Activated naive CD4-positive, alpha-beta T cell treated with anti-CD3 and anti-CD28 coated beads, Interleukin-2, amount 10 ng/mL, durations not matched to agents 7 days and 5 days (primary cell): ENCODE measurements around the gene FFAR3.
"Not testable (repeated sequence)": the region's sequence is repeated elsewhere in the genome, so short reads cannot be mapped to it uniquely, and the experiment has no call there.

Source experiments
- CTCF ChIA-PET: fragments of 350-600 bp; sonication (Branson Sonifier 250); formaldehyde crosslinking; loops from one replicate; lab custom pipeline; 2021; ENCODE audit warnings: antibody characterized with exemption; lab: Charles Lee
- DNase-seq: peaks from one replicate; pipeline ENCODE4 v3.0.0-alpha.2; 2020
- H3K27ac Mint-ChIP-seq: one replicate; pipeline ENCODE4 v1.8.0; 2021; ENCODE audit warnings: mild to moderate bottlenecking, moderate library complexity, mixed read lengths
- H3K27me3 Mint-ChIP-seq: one replicate; pipeline ENCODE4 v1.8.0; 2021; ENCODE audit warnings: mild to moderate bottlenecking, mixed read lengths
- H3K36me3 Mint-ChIP-seq: one replicate; pipeline ENCODE4 v1.8.0; 2021; ENCODE audit warnings: mixed read lengths
- H3K4me1 Mint-ChIP-seq: one replicate; pipeline ENCODE4 v1.8.0; 2021; ENCODE audit warnings: mixed read lengths
- H3K4me3 Mint-ChIP-seq: one replicate; pipeline ENCODE4 v1.8.0; 2021; ENCODE audit warnings: mild to moderate bottlenecking, moderate library complexity, mixed read lengths
- H3K9me3 Mint-ChIP-seq: one replicate; pipeline ENCODE4 v1.8.0; 2021; ENCODE audit warnings: mixed read lengths

Gene FFAR3

DNA sequence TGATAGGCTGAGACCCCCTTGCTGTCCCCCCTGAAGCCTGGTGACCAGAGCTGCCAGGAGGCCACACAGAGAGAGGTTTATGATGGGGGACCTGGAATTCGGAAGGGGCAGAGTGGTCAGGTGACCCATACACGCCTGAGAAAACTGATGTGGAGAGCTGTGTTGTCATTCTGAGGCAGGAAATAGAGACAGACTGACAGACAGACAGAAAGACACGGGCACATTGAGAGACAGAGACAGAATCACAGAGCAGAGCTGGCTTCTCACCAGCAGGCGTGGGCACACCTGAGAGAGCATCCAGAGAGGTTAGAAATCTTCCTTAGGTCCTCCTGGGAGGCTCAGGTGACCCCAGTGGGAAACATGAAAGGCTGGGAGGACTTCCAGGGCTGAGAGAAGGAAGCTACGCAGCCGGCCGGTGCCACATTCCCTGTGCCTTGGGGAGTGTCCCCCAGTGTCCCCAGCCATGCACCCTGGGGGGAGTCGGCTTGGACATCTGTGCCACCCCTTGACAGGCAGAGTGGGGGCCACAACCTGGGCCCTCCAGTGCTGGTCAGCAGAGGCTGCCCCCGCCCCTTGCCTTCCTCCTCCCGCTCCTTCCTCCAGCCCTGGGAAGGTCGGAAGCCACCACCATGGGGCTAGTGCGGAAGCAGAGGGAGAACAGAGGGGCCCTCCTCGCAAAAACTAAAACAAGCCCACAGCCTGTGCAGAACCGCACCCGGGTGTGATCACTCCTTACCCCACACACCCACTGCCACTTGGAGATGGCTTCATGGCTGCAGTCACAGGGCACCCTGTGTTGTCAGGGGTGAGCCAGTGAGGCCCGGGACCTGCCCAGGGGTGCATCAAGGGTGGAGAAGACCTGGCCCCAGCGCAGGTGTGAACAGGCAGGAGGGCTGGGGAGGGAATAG is 8.4 kb upstream of the FFAR3 start:
- DNase-seq, result peak; percentile 15
- Mint-ChIP-seq H3K27me3 (peaks cover 78% of the 10 kb centered on the region), H3K4me1 (peaks cover 38% of the 10 kb centered on the region), H3K4me3 (no peak overlapping the region), H3K9me3 (no peaks in the 10 kb centered on the region), H3K36me3 (no peaks in the 10 kb centered on the region), H3K27ac (no peak overlapping the region)
- CTCF ChIA-PET, result interaction anchor here (1.1 to 1.8 kb wide), 3 partner anchors 118 to 145 kb away, joined by 3 to 9 read pairs (median 6); no protein-coding TSS in a partner anchor

- Mint-ChIP-seq H3K27me3 (peaks cover 76% of the 10 kb centered on the region), H3K36me3 (no peaks in the 10 kb centered on the region), H3K4me1 (peaks cover 38% of the 10 kb centered on the region), H3K27ac (no peak overlapping the region), H3K9me3 (no peaks in the 10 kb centered on the region), H3K4me3 (no peak overlapping the region)
- DNase-seq, result no peak
- CTCF ChIA-PET, result interaction anchor here (1.1 to 1.8 kb wide), 2 partner anchors 118 to 145 kb away, joined by 3 to 9 read pairs; no protein-coding TSS in a partner anchor
These were observed 7.7 kb upstream of the FFAR3 start for GRCh38 chr19:35350591-35350990.

GRCh38 chr19:35351411-35352176 is 6.7 kb upstream of the FFAR3 start:
- H3K27me3 Mint-ChIP-seq, result peaks cover 75% of the 10 kb centered on the region
- H3K4me1 Mint-ChIP-seq, result peaks cover 28% of the 10 kb centered on the region
- H3K27ac Mint-ChIP-seq, result no peak overlapping the region
- DNase-seq, result peak; percentile 18
- no peak overlapping the region for H3K4me3 Mint-ChIP-seq
- H3K36me3 Mint-ChIP-seq, result no peaks in the 10 kb centered on the region
- no peaks in the 10 kb centered on the region for H3K9me3 Mint-ChIP-seq
- CTCF ChIA-PET, result interaction anchor here (1.1 to 7.0 kb wide), 5 partner anchors 13 to 143 kb away, joined by 3 to 95 read pairs (median 24); no protein-coding TSS in a partner anchor

- no peak overlapping the region for H3K4me3 Mint-ChIP-seq
- H3K27ac Mint-ChIP-seq, result no peak overlapping the region
- H3K4me1 Mint-ChIP-seq, result peaks cover 23% of the 10 kb centered on the region
- peaks cover 70% of the 10 kb centered on the region for H3K27me3 Mint-ChIP-seq
- CTCF ChIA-PET, result interaction anchor here (1.1 to 7.0 kb wide), 8 partner anchors 12 to 156 kb away, joined by 3 to 95 read pairs (median 8); no protein-coding TSS in a partner anchor
- no peaks in the 10 kb centered on the region for H3K9me3 Mint-ChIP-seq
- DNase-seq, result no peak
- no peaks in the 10 kb centered on the region for H3K36me3 Mint-ChIP-seq
These were observed 6.1 kb upstream of the FFAR3 start for GRCh38 chr19:35352177-35352447.

DNA sequence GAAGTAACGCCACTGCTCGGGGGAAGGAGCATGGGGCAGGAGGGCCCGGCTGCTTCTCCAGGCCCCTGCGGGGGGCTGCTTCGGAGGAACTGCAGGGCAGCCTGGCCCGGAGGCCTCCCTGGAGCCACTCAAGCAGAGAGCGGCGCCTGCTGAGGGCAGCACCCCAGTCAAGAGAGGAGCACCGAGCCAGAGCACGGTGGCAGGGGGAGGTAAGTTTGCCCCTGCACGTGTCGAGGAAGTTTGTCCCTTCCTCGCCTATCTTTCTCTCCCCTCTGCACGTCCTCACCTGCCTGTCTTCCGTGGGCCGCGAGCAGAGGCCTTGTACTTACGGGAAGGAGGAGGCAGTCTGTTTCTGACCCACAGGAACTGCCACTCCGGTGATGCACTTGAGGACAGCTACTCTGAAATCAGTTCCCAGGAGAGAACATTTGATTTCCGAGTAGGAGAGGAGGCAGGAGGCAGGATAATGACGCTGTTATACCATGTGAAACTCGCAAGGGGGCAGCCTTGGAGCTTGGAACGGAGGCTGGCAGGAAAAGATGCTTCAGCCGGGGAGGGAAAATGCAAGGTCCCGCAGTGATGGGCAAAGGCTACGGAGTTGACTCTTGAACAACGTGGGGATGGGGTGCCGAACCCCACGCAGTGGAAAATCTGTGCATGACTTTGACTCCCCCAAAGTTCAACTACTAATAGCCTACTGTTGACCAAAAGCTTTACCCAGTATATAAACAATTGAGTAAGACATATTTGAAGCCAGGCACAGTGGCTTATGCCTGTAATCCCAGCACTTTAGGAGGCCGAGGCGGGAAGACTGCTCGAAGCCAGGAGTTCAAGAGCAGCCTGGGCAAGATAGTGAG is 5.6 kb upstream of the FFAR3 start:
- Mint-ChIP-seq H3K27ac (no peak overlapping the region), H3K4me3 (no peak overlapping the region)

DNA sequence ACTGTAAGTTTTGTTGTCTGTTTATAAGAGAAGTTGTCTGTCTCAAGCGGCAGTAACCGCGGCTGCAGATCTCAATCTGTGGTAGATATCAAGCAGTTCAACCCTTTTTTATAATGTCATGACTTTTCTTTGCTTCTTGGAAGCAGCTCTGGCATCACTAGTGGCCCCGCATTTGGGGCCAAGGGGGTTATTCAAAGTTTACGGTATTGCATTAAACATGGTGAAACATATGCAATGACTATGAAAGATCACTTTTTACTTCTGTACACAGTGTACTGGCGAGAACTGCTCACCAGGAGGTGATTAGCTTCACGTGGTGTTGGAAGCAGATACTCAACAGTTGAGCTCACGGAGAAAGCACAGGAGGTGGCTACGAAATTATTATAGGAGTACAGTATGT is 4.6 kb upstream of the FFAR3 start:
- H3K27ac Mint-ChIP-seq, result no peak overlapping the region
- peaks cover 55% of the 10 kb centered on the region for H3K27me3 Mint-ChIP-seq
- H3K9me3 Mint-ChIP-seq, result no peaks in the 10 kb centered on the region
- H3K4me1 Mint-ChIP-seq, result peaks cover 19% of the 10 kb centered on the region
- H3K36me3 Mint-ChIP-seq, result no peaks in the 10 kb centered on the region
- CTCF ChIA-PET, result interaction anchor here (1.2 to 7.0 kb wide), 14 partner anchors 8 to 157 kb away, joined by 3 to 95 read pairs (median 8); partner anchors contain the start of gene KRTDAP
- H3K4me3 Mint-ChIP-seq, result no peak overlapping the region
- no peak for DNase-seq

More for the DNA sequence above, 5.6 kb upstream of the FFAR3 start:
- H3K9me3 Mint-ChIP-seq, result no peaks in the 10 kb centered on the region
- H3K36me3 Mint-ChIP-seq, result no peaks in the 10 kb centered on the region
- peak; percentile 77 for DNase-seq
- CTCF ChIA-PET, result interaction anchor here (0.7 to 7.0 kb wide), 17 partner anchors 8 to 157 kb away, joined by 3 to 95 read pairs (median 6); partner anchors contain the start of gene KRTDAP
- peaks cover 64% of the 10 kb centered on the region for H3K27me3 Mint-ChIP-seq
- H3K4me1 Mint-ChIP-seq, result peaks cover 19% of the 10 kb centered on the region

DNA sequence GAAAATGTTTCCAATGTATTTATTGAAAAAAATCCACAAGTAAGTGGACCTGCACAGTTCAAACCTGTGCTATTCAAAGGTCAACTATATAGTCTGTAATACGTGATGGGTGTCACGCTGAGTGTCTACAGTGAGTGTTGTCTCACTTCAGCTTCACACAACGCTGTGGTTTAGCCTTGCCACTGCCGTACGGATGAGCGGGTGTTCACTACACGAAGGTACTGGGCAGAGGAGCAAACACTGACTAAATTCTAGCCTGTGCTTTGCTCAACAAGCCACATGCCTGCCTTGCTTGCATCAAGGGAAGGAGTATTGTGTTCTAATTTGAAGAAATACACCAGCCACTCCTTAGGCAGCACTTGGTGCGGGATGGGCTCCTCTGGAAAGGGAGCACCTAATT is 3.4 kb upstream of the FFAR3 start:
- Mint-ChIP-seq H3K4me3 (no peak overlapping the region), H3K27ac (no peak overlapping the region), H3K4me1 (peaks cover 15% of the 10 kb centered on the region), H3K27me3 (peaks cover 42% of the 10 kb centered on the region), H3K36me3 (no peaks in the 10 kb centered on the region), H3K9me3 (no peaks in the 10 kb centered on the region)
- DNase-seq, result no peak
- CTCF ChIA-PET, result interaction anchor here (1.4 to 7.0 kb wide), 4 partner anchors 108 to 140 kb away, joined by 3 to 95 read pairs (median 42); no protein-coding TSS in a partner anchor

- H3K4me1 Mint-ChIP-seq, result peaks cover 15% of the 10 kb centered on the region
- CTCF ChIA-PET, result interaction anchor here (1.4 to 7.0 kb wide), 3 partner anchors 112 to 139 kb away, joined by 3 to 95 read pairs (median 59); no protein-coding TSS in a partner anchor
- no peaks in the 10 kb centered on the region for H3K36me3 Mint-ChIP-seq
- peaks cover 32% of the 10 kb centered on the region for H3K27me3 Mint-ChIP-seq
- H3K9me3 Mint-ChIP-seq, result no peaks in the 10 kb centered on the region
- no peak overlapping the region for H3K4me3 Mint-ChIP-seq
- H3K27ac Mint-ChIP-seq, result no peak overlapping the region
- no peak for DNase-seq
These were observed 2.3 kb upstream of the FFAR3 start for GRCh38 chr19:35355791-35356460.

GRCh38 chr19:35358834-35359233 is 574 bp downstream of the FFAR3 start:
- DNase-seq, H3K27ac Mint-ChIP-seq, H3K36me3 Mint-ChIP-seq, H3K4me1 Mint-ChIP-seq, H3K4me3 Mint-ChIP-seq, H3K9me3 Mint-ChIP-seq: not testable (repeated sequence)
- CTCF ChIA-PET, result interaction anchor here (1.3 kb wide), 1 partner anchor 138 kb away, joined by 3 read pairs; no protein-coding TSS in a partner anchor
- peaks cover 42% of the 10 kb centered on the region for H3K27me3 Mint-ChIP-seq

- DNase-seq, H3K36me3 Mint-ChIP-seq, CTCF ChIA-PET, H3K4me3 Mint-ChIP-seq, H3K9me3 Mint-ChIP-seq, H3K27ac Mint-ChIP-seq, H3K4me1 Mint-ChIP-seq: not testable (repeated sequence)
- H3K27me3 Mint-ChIP-seq, result peaks cover 43% of the 10 kb centered on the region
These were observed 1.1 kb downstream of the FFAR3 start for GRCh38 chr19:35359395-35359794.

DNA sequence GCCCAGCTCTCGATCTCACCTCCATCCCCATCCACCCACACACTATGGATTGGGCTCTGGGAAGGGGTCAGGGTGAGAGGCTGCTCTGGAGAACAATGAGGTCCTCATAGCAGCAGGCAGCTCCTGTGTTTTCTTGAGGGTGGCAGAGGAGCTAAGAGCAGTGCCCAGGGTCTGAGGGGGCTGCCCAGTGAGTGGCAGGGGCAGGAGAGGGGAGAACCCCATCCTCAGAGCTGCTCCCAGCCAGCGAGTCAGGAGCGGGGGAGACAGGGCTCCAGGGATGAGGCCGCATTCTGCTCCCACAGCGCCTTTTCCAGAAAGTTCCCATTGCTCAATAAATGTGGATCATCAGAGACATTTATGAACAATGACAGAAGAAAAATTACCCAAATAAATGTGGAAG is 1.8 kb downstream of the FFAR3 start:
- CTCF ChIA-PET, H3K9me3 Mint-ChIP-seq, H3K36me3 Mint-ChIP-seq, H3K4me3 Mint-ChIP-seq, H3K4me1 Mint-ChIP-seq, H3K27ac Mint-ChIP-seq, DNase-seq: not testable (repeated sequence)
- H3K27me3 Mint-ChIP-seq, result peaks cover 40% of the 10 kb centered on the region

GRCh38 chr19:35360880-35361420 is 2.7 kb downstream of the FFAR3 start:
- H3K36me3 Mint-ChIP-seq, result no peaks in the 10 kb centered on the region
- H3K4me3 Mint-ChIP-seq, result no peak overlapping the region
- DNase-seq, result no peak
- H3K27me3 Mint-ChIP-seq, result peaks cover 35% of the 10 kb centered on the region
- H3K4me1 Mint-ChIP-seq, result peaks cover 9% of the 10 kb centered on the region
- H3K9me3 Mint-ChIP-seq, result no peaks in the 10 kb centered on the region
- CTCF ChIA-PET, result interaction anchor here (1.4 to 1.8 kb wide), 2 partner anchors 8 to 16 kb away, joined by 3 to 10 read pairs; no protein-coding TSS in a partner anchor
- no peak overlapping the region for H3K27ac Mint-ChIP-seq
